Measurements from ENCODE around the gene CCND2.

Gene CCND2

DNA sequence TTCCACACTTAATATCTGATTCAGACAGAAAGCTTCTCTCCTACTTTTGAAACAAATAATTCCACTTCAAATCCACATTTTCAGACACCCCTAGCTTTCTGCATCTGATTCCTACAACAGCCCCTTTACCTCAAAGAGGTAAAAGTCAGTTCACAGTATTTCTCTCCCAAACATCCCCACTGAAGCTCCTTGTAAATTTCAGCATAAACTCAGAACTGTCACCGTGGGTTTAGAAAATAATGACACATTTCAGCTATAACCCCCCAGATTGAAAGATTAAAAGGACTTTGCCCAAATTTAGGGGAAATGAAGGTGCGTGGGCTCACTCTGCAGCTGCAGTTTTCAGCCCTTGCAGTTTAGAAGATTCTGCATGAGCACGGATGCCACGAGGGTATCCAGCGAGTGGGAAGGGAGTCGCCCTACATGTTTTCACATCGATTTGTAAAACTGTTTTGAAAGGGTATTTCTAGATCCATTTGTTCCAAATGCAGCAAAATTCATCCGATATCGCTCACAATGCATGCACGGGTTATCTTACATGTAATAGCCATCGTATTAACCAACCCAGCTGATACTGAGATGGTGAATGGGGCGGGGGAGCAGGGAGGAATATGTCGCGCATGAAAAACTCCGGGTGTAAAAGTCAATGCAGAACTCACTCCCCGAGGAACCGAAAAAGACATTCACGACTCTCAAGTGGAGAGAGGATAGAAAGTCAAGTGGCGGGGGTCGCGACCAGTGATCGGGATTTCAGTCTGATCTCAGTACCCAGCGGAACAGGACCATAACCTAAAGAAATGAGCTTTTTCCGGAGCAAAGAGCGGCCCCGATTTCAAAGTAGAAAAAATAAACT lies 5.0 kb upstream of the CCND2 start:
- Histone ChIP-seq H3K27ac (replicated peaks; ENCODE audit: low read length) (no peak overlapping the region), H3K27me3 (ENCODE audit: control insufficient read depth in 3 of 3, insufficient read depth in 3 of 3, low read depth in 1 of 3, low read length in 3 of 3) (peaks cover 0 to 64% (median 19%) of the 10 kb centered on the region in 3 experiments), H3K4me3 (ENCODE audit: low read length in 2 of 2) (peak overlapping the region; percentile 45 to 65), H3K4me2 (ENCODE audit: insufficient read depth, low read length, poor library complexity, severe bottlenecking) (peak overlapping the region; percentile 63), H3K4ac (ENCODE audit: low read length) (no peak overlapping the region), H3K9ac (ENCODE audit: low read depth, low read length, poor library complexity) (no peak overlapping the region), H3K23ac (ENCODE audit: low read depth, low read length, poor library complexity) (no peak overlapping the region), H3K79me1 (ENCODE audit: low read depth, low read length) (no peaks in the 10 kb centered on the region), H4K91ac (ENCODE audit: low read depth, low read length, poor library complexity) (no peak overlapping the region), H3K36me3 (replicated peaks in 1 of 2; ENCODE audit: control insufficient read depth in 2 of 2, insufficient read depth in 2 of 2, low read length in 2 of 2) (no peaks in the 10 kb centered on the region), H2BK120ac (ENCODE audit: low read depth, low read length) (no peak overlapping the region), H3K9me3 (replicated peaks in 1 of 2; ENCODE audit: control insufficient read depth in 2 of 2, insufficient read depth in 1 of 2, low read depth in 1 of 2, low read length in 2 of 2) (no peaks in the 10 kb centered on the region), H2BK5ac (ENCODE audit: low read length) (no peak overlapping the region), H2BK12ac (ENCODE audit: low read length) (no peak overlapping the region), H4K8ac (ENCODE audit: low read depth, low read length) (no peak overlapping the region), H3K14ac (ENCODE audit: low read length) (no peak overlapping the region), H2AFZ (ENCODE audit: low read length) (peak overlapping the region; percentile 88), H2BK15ac (ENCODE audit: low read length) (no peak overlapping the region), H2AK5ac (ENCODE audit: low read depth, low read length) (no peak overlapping the region), H3K18ac (ENCODE audit: low read length) (no peak overlapping the region), H3K4me1 (ENCODE audit: control insufficient read depth in 2 of 2, insufficient read depth in 1 of 2, low read depth in 1 of 2, low read length in 2 of 2) (peaks cover 13 to 17% of the 10 kb centered on the region in 2 donors)
- DNase-seq (ENCODE audit: low spot score), result no peak
- WGBS, 2 donors (ENCODE audit: extremely low coverage in 2 of 2, insufficient read length in 2 of 2, insufficient replicate concordance in 1 of 2), result no CpG with 5 or more reads among the region's 26 CpGs

DNA sequence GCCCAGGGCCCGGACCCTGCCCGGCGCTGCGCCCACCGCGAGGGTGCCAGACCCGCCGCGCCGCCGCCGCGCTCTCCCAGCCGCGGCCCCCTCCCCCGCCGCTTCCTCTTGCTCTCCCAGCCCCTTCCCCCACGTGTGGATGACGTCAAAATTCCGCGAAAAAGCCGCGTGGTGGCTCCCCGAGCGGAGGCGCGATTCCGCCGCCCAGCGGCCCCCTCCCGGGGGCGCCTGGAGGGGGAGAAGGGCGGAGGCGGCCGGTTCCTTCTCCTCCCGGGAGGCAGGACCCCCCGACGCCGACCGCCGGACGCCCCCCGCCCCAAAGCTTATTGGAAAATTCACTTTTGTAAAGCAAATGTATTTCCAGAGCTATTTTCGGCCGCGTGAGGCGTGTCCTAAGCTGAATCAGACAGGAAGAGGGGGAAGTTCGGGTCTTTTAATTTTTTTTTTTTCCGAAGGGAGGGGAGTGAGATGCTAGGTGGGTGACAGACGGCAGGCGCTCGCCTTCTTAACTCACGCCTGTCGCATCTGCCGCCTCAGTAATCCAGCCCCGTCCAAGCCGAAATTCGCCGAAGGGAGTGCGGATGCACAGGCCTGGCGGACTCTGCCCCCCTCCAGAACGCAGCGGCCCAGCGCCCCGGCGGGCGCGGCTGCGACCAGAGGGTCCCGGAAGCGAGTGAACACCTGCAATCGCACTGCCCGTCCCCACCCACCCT lies 4.1 kb upstream of the CCND2 start:
- Histone ChIP-seq H4K91ac (ENCODE audit: low read depth, low read length, poor library complexity) (no peak overlapping the region), H3K14ac (ENCODE audit: low read length) (no peak overlapping the region), H2BK5ac (ENCODE audit: low read length) (peak overlapping the region; percentile 55), H3K27me3 (ENCODE audit: control insufficient read depth in 3 of 3, insufficient read depth in 3 of 3, low read depth in 1 of 3, low read length in 3 of 3) (peaks cover 0 to 55% (median 19%) of the 10 kb centered on the region in 3 experiments), H4K8ac (ENCODE audit: low read depth, low read length) (no peak overlapping the region), H3K36me3 (replicated peaks in 1 of 2; ENCODE audit: control insufficient read depth in 2 of 2, insufficient read depth in 2 of 2, low read length in 2 of 2) (no peaks in the 10 kb centered on the region), H3K4me2 (ENCODE audit: insufficient read depth, low read length, poor library complexity, severe bottlenecking) (peak overlapping the region; percentile 63), H3K23ac (ENCODE audit: low read depth, low read length, poor library complexity) (no peak overlapping the region), H3K4me1 (ENCODE audit: control insufficient read depth in 2 of 2, insufficient read depth in 1 of 2, low read depth in 1 of 2, low read length in 2 of 2) (peaks cover 13 to 17% of the 10 kb centered on the region in 2 donors), H2BK120ac (ENCODE audit: low read depth, low read length) (peak overlapping the region; percentile 2), H3K4me3 (ENCODE audit: low read length in 2 of 2) (peak overlapping the region; percentile 45 to 75), H3K9ac (ENCODE audit: low read depth, low read length, poor library complexity) (no peak overlapping the region), H2AK5ac (ENCODE audit: low read depth, low read length) (peak overlapping the region; percentile 53), H2BK15ac (ENCODE audit: low read length) (peak overlapping the region; percentile 16), H3K4ac (ENCODE audit: low read length) (no peak overlapping the region), H2AFZ (ENCODE audit: low read length) (peak overlapping the region; percentile 88), H3K9me3 (replicated peaks in 1 of 2; ENCODE audit: control insufficient read depth in 2 of 2, insufficient read depth in 1 of 2, low read depth in 1 of 2, low read length in 2 of 2) (no peaks in the 10 kb centered on the region), H3K27ac (replicated peaks; ENCODE audit: low read length) (no peak overlapping the region), H2BK12ac (ENCODE audit: low read length) (no peak overlapping the region), H3K79me1 (ENCODE audit: low read depth, low read length) (peaks cover 5% of the 10 kb centered on the region), H3K18ac (ENCODE audit: low read length) (peak overlapping the region; percentile 90)
- peak; percentile 76 for DNase-seq (ENCODE audit: low spot score)
- WGBS, 2 donors (ENCODE audit: extremely low coverage in 2 of 2, insufficient read length in 2 of 2, insufficient replicate concordance in 1 of 2), result no CpG with 5 or more reads among the region's 73 CpGs

DNA sequence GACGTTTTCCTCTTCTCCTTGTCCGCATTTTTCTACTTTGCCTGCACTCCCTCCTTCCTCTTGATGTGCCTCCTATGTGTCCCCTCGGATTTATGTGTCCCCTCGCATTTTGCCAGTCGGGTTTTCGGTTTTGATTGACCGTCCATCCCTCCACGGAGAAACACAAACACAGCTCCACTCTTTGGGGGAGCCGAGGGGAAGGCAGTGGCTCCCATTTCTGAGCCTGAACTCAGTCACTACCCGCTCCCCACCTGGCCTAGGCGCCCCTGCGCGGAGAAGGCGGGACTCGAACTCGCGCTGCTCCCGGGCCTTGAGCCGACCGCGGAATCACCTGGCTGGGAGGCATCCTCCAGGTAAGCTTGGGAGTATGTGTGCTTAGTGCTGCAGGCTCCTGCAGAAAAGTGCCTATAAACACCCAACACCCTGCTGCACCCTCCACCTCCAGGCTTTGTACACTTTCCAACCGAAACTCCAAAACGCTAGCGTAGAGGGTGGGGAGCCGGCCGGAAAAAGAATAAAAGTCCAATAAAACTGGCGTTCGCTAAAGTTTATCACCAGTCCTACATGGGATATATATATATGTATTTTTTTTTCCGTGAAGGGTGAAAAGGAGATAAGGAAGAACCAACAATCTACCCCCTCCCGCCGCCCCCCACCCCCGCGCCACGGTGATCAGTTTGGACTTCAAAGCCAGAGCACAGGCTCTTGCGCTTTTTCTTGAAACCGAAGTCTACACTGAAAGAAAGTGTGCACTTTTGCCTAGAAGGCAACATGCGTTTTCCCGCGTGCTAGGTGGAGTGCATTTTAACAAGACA lies 3.3 kb upstream of the CCND2 start:
- Histone ChIP-seq H3K4me1 (ENCODE audit: control insufficient read depth in 2 of 2, insufficient read depth in 1 of 2, low read depth in 1 of 2, low read length in 2 of 2) (peaks cover 13 to 17% of the 10 kb centered on the region in 2 donors), H3K9ac (ENCODE audit: low read depth, low read length, poor library complexity) (peak overlapping the region; percentile 72), H3K27ac (replicated peaks; ENCODE audit: low read length) (no peak overlapping the region), H2BK120ac (ENCODE audit: low read depth, low read length) (peak overlapping the region; percentile 2), H3K23ac (ENCODE audit: low read depth, low read length, poor library complexity) (no peak overlapping the region), H4K91ac (ENCODE audit: low read depth, low read length, poor library complexity) (no peak overlapping the region), H3K14ac (ENCODE audit: low read length) (no peak overlapping the region), H2BK5ac (ENCODE audit: low read length) (peak overlapping the region; percentile 93), H2AK5ac (ENCODE audit: low read depth, low read length) (peak overlapping the region; percentile 53), H3K4me3 (ENCODE audit: low read length in 2 of 2) (peak overlapping the region; percentile 75 to 82), H3K4ac (ENCODE audit: low read length) (peak overlapping the region; percentile 68), H3K36me3 (replicated peaks in 1 of 2; ENCODE audit: control insufficient read depth in 2 of 2, insufficient read depth in 2 of 2, low read length in 2 of 2) (no peaks in the 10 kb centered on the region), H3K79me1 (ENCODE audit: low read depth, low read length) (peaks cover 5% of the 10 kb centered on the region), H3K27me3 (ENCODE audit: control insufficient read depth in 3 of 3, insufficient read depth in 3 of 3, low read depth in 1 of 3, low read length in 3 of 3) (peaks cover 0 to 47% (median 19%) of the 10 kb centered on the region in 3 experiments), H3K9me3 (replicated peaks in 1 of 2; ENCODE audit: control insufficient read depth in 2 of 2, insufficient read depth in 1 of 2, low read depth in 1 of 2, low read length in 2 of 2) (no peaks in the 10 kb centered on the region), H2BK12ac (ENCODE audit: low read length) (peak overlapping the region; percentile 79), H2BK15ac (ENCODE audit: low read length) (peak overlapping the region; percentile 99), H3K4me2 (ENCODE audit: insufficient read depth, low read length, poor library complexity, severe bottlenecking) (peak overlapping the region; percentile 92), H2AFZ (ENCODE audit: low read length) (peak overlapping the region; percentile 92), H3K18ac (ENCODE audit: low read length) (peak overlapping the region; percentile 98), H4K8ac (ENCODE audit: low read depth, low read length) (no peak overlapping the region)
- DNase-seq (ENCODE audit: low spot score), result no peak
- no CpG with 5 or more reads among the region's 39 CpGs for whole genome bisulfite sequencing, 2 donors (ENCODE audit: extremely low coverage in 2 of 2, insufficient read length in 2 of 2, insufficient replicate concordance in 1 of 2)
